ENCODE measurements around the gene RGS12.

DNA sequence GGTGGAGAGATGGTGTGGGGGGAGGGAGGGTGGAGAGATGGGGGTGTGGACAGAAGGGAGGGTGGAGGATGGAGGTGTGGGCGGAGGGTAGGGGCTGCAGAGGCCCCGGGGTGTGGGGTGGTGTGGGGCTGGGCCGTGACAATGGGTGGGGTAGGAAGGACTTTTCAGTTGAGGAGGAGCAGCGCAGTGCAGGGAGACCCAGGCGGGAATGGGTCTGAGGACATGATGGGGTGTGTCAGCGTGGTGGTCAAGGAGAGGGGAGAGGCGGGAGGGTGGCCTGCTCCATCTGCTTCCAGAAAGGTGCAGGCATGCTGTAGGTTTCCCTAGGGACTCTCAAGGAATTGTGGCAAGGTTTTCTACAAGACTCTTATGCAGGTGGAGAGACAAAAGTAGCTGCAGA lies 48.9 kb downstream of the RGS12 start:
- TF ChIP-seq, protein P1, sequence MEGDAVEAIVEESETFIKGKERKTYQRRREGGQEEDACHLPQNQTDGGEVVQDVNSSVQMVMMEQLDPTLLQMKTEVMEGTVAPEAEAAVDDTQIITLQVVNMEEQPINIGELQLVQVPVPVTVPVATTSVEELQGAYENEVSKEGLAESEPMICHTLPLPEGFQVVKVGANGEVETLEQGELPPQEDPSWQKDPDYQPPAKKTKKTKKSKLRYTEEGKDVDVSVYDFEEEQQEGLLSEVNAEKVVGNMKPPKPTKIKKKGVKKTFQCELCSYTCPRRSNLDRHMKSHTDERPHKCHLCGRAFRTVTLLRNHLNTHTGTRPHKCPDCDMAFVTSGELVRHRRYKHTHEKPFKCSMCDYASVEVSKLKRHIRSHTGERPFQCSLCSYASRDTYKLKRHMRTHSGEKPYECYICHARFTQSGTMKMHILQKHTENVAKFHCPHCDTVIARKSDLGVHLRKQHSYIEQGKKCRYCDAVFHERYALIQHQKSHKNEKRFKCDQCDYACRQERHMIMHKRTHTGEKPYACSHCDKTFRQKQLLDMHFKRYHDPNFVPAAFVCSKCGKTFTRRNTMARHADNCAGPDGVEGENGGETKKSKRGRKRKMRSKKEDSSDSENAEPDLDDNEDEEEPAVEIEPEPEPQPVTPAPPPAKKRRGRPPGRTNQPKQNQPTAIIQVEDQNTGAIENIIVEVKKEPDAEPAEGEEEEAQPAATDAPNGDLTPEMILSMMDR (conservative IDR thresholded peaks at IDR 0.05; ENCODE audit: low read depth in 2 of 2), result no peak
- TF ChIP-seq, protein P2, sequence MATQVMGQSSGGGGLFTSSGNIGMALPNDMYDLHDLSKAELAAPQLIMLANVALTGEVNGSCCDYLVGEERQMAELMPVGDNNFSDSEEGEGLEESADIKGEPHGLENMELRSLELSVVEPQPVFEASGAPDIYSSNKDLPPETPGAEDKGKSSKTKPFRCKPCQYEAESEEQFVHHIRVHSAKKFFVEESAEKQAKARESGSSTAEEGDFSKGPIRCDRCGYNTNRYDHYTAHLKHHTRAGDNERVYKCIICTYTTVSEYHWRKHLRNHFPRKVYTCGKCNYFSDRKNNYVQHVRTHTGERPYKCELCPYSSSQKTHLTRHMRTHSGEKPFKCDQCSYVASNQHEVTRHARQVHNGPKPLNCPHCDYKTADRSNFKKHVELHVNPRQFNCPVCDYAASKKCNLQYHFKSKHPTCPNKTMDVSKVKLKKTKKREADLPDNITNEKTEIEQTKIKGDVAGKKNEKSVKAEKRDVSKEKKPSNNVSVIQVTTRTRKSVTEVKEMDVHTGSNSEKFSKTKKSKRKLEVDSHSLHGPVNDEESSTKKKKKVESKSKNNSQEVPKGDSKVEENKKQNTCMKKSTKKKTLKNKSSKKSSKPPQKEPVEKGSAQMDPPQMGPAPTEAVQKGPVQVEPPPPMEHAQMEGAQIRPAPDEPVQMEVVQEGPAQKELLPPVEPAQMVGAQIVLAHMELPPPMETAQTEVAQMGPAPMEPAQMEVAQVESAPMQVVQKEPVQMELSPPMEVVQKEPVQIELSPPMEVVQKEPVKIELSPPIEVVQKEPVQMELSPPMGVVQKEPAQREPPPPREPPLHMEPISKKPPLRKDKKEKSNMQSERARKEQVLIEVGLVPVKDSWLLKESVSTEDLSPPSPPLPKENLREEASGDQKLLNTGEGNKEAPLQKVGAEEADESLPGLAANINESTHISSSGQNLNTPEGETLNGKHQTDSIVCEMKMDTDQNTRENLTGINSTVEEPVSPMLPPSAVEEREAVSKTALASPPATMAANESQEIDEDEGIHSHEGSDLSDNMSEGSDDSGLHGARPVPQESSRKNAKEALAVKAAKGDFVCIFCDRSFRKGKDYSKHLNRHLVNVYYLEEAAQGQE (IDR thresholded peaks at IDR 0.05; ENCODE audit: unreplicated experiment), result no peak
- TF ChIP-seq EZH2 (IDR thresholded peaks at IDR 0.05; ENCODE audit: low read depth, unreplicated experiment) (no peak), NANOG (IDR thresholded peaks at IDR 0.05; ENCODE audit: borderline replicate concordance) (no peak), POLR2AphosphoS5 (IDR thresholded peaks at IDR 0.05; ENCODE audit: low read depth) (no peak), ZNF331 (CRISPR knock-in tag; IDR thresholded peaks at IDR 0.05; ENCODE audit: low read depth) (no peak), JUNB (IDR thresholded peaks at IDR 0.05; ENCODE audit: unreplicated experiment) (no peak)

Data from GM23338 (cell line).